ENCODE measurements around the gene FRRS1L.

Gene FRRS1L

GRCh38 chr9:109161471-109161870 is 5.6 kb downstream of the FRRS1L start:
- TF ChIP-seq CTCF (conservative IDR thresholded peaks at IDR 0.05; ENCODE audit: low read depth, low read length), result no peak
- no peaks in the 10 kb centered on the region for H3K79me2 ChIP-seq (ENCODE audit: insufficient read depth, low read depth)
- no peak overlapping the region for H3K27ac ChIP-seq
- no peak overlapping the region for H3K4me3 ChIP-seq (IDR thresholded peaks at IDR 0.05; ENCODE audit: insufficient read depth, low read depth, low read length)
- H2AFZ ChIP-seq (ENCODE audit: low read depth), result no peak overlapping the region
- no peaks in the 10 kb centered on the region for H3K36me3 ChIP-seq (ENCODE audit: insufficient read depth)
- no peaks in the 10 kb centered on the region for H4K20me1 ChIP-seq (ENCODE audit: insufficient read depth)
- H3K4me1 ChIP-seq (ENCODE audit: low read depth, poor library complexity, severe bottlenecking), result peaks cover 5% of the 10 kb centered on the region
- no peak overlapping the region for H3K9ac ChIP-seq
- H3K27me3 ChIP-seq (ENCODE audit: insufficient read depth, low read depth), result no peaks in the 10 kb centered on the region; the same call in 1 of the 2 replicates
- no peak overlapping the region for H3K4me2 ChIP-seq

GRCh38 chr9:109159583-109159982 is 7.5 kb downstream of the FRRS1L start:
- Histone ChIP-seq H4K20me1 (ENCODE audit: insufficient read depth) (no peaks in the 10 kb centered on the region), H3K79me2 (ENCODE audit: insufficient read depth, low read depth) (no peaks in the 10 kb centered on the region), H3K36me3 (ENCODE audit: insufficient read depth) (no peaks in the 10 kb centered on the region), H3K4me2 (no peak overlapping the region), H3K27ac (no peak overlapping the region), H3K9ac (no peak overlapping the region), H2AFZ (ENCODE audit: low read depth) (no peak overlapping the region), H3K4me3 (IDR thresholded peaks at IDR 0.05; ENCODE audit: insufficient read depth, low read depth, low read length) (no peak overlapping the region), H3K27me3 (ENCODE audit: insufficient read depth, low read depth) (no peaks in the 10 kb centered on the region; the same call in 1 of the 2 replicates), H3K4me1 (ENCODE audit: low read depth, poor library complexity, severe bottlenecking) (peaks cover 5% of the 10 kb centered on the region)
- no peak for TF ChIP-seq CTCF (conservative IDR thresholded peaks at IDR 0.05; ENCODE audit: low read depth, low read length)

- Histone ChIP-seq H3K27me3 (ENCODE audit: insufficient read depth, low read depth) (no peaks in the 10 kb centered on the region; the same call in 1 of the 2 replicates), H3K27ac (no peak overlapping the region), H3K4me3 (IDR thresholded peaks at IDR 0.05; ENCODE audit: insufficient read depth, low read depth, low read length) (no peak overlapping the region), H4K20me1 (ENCODE audit: insufficient read depth) (no peaks in the 10 kb centered on the region), H3K79me2 (ENCODE audit: insufficient read depth, low read depth) (no peaks in the 10 kb centered on the region), H3K4me2 (no peak overlapping the region), H3K4me1 (ENCODE audit: low read depth, poor library complexity, severe bottlenecking) (peaks cover 5% of the 10 kb centered on the region), H3K36me3 (ENCODE audit: insufficient read depth) (no peaks in the 10 kb centered on the region), H3K9ac (no peak overlapping the region), H2AFZ (ENCODE audit: low read depth) (no peak overlapping the region)
- TF ChIP-seq CTCF (conservative IDR thresholded peaks at IDR 0.05; ENCODE audit: low read depth, low read length), result no peak
Measured at GRCh38 chr9:109158651-109159050, 8.4 kb downstream of the FRRS1L start.

GRCh38 chr9:109156708-109157107 is 10.3 kb downstream of the FRRS1L start:
- TF ChIP-seq CTCF (conservative IDR thresholded peaks at IDR 0.05; ENCODE audit: low read depth, low read length), result no peak
- Histone ChIP-seq H3K27ac (no peak overlapping the region), H3K27me3 (ENCODE audit: insufficient read depth, low read depth) (no peaks in the 10 kb centered on the region), H3K4me1 (ENCODE audit: low read depth, poor library complexity, severe bottlenecking) (peaks cover 5% of the 10 kb centered on the region), H2AFZ (ENCODE audit: low read depth) (no peak overlapping the region), H3K4me3 (IDR thresholded peaks at IDR 0.05; ENCODE audit: insufficient read depth, low read depth, low read length) (no peak overlapping the region), H3K36me3 (ENCODE audit: insufficient read depth) (no peaks in the 10 kb centered on the region), H3K4me2 (no peak overlapping the region), H4K20me1 (ENCODE audit: insufficient read depth) (no peaks in the 10 kb centered on the region), H3K9ac (no peak overlapping the region), H3K79me2 (ENCODE audit: insufficient read depth, low read depth) (no peaks in the 10 kb centered on the region)

Data from KMS-11 (cell line).